Upper lobe of left lung (tissue), 4 donors: ENCODE data around the gene EML1.

Experiments used
- EP300 ChIP-seq, 4 donors: sonication (generic); formaldehyde crosslinking; IDR thresholded peaks; one replicate each; pipeline ENCODE4 v1.5.1; 2017; ENCODE audit warnings: antibody characterized with exemption in 4 of 4, control low read depth in 2 of 4
- POLR2A ChIP-seq, 4 donors: fragments of 450-650 bp; IDR thresholded peaks; one replicate each; pipeline ENCODE4 v1.5.1; 2016 to 2017; ENCODE audit warnings: antibody characterized with exemption in 4 of 4, mild to moderate bottlenecking in 2 of 4
- TF ChIP-seq, protein P1 (sequence below), 6 experiments: fragments of 450-650 bp in 4 of 6; fragments of 200-600 bp in 2 of 6; sonication (generic) in 2 of 6; IDR thresholded peaks; one replicate each; pipeline ENCODE4 v1.5.1; 2016 to 2019; ENCODE audit warnings: antibody characterized with exemption in 6 of 6

DNA sequence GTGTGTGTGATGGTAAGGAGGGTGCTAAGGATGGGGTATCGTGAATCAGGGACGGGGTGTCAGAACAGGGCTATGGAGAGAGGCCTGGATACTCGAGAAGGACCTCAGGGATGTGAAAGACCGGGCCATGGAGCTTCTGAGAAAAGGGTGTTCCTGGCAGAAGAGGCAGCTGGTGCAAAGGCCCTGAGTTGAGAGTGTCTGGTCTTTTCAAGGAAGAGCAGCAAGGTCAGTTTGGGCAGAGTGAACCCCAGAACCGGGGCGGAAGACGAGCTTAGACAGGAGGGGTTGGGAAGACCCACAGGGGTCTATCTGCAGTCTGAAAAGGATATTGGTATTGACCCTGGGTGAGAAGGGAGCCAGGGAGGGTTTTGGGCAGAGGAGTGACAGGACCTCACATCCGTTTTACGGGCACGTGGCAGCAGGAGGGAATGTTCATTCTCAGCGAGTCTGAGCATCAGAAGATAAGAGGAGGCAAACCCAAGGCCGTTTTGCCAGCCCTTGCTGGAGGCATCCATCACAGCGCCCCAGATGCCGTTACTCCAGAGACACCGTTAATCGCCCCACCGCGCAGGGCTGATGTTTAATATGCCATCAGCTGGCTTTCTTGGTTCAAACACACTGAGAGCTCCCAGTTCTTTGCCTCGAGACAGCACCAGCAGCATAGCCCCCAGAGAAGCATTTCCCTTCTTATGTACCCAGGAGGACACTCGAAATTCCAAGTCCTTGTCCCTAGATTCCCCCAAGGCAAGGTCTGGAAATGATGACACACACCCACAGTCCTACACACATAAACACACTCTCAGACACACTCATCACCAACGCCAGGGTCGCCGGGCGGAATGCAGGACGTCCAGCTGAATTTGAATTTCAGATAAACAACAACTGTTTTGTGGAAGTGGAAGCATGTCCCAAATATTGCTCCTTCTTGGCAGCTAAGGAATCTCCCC is 41.4 kb upstream of the EML1 start:
- TF ChIP-seq POLR2A (IDR thresholded peaks at IDR 0.05) (no peak), EP300 (IDR thresholded peaks at IDR 0.05) (no peak)
- TF ChIP-seq, protein P1, sequence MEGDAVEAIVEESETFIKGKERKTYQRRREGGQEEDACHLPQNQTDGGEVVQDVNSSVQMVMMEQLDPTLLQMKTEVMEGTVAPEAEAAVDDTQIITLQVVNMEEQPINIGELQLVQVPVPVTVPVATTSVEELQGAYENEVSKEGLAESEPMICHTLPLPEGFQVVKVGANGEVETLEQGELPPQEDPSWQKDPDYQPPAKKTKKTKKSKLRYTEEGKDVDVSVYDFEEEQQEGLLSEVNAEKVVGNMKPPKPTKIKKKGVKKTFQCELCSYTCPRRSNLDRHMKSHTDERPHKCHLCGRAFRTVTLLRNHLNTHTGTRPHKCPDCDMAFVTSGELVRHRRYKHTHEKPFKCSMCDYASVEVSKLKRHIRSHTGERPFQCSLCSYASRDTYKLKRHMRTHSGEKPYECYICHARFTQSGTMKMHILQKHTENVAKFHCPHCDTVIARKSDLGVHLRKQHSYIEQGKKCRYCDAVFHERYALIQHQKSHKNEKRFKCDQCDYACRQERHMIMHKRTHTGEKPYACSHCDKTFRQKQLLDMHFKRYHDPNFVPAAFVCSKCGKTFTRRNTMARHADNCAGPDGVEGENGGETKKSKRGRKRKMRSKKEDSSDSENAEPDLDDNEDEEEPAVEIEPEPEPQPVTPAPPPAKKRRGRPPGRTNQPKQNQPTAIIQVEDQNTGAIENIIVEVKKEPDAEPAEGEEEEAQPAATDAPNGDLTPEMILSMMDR (IDR thresholded peaks at IDR 0.05) = no peak
